Measurements from ENCODE around the gene LMBRD1.

DNA sequence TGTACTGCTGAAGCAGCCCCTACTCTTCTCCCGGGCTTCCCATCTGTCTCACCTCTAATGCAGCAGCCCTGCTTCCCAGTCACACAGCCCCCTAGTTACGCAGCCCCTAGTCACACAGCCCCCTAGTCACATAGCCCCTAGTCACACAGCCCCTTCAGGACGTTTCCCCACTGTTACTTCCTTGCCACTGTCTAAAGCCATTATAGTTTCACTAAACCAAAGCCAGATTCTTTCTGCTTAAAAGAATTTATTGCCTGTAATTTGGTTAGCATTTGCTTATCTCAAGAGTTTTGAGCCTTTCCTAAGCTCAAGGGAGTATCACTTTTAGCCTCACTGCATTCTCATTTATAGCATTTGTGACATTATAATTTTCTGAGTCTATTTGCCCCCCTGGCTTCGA is 127.9 kb downstream of the LMBRD1 start:
- TF ChIP-seq, protein P1, sequence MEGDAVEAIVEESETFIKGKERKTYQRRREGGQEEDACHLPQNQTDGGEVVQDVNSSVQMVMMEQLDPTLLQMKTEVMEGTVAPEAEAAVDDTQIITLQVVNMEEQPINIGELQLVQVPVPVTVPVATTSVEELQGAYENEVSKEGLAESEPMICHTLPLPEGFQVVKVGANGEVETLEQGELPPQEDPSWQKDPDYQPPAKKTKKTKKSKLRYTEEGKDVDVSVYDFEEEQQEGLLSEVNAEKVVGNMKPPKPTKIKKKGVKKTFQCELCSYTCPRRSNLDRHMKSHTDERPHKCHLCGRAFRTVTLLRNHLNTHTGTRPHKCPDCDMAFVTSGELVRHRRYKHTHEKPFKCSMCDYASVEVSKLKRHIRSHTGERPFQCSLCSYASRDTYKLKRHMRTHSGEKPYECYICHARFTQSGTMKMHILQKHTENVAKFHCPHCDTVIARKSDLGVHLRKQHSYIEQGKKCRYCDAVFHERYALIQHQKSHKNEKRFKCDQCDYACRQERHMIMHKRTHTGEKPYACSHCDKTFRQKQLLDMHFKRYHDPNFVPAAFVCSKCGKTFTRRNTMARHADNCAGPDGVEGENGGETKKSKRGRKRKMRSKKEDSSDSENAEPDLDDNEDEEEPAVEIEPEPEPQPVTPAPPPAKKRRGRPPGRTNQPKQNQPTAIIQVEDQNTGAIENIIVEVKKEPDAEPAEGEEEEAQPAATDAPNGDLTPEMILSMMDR (IDR thresholded peaks at IDR 0.05 in 4 of 5, conservative IDR thresholded peaks at IDR 0.05 in 1 of 5) = no peak
- TF ChIP-seq POLR2A (IDR thresholded peaks at IDR 0.05) = no peak
